Memory B cell (primary cell): Measurements from ENCODE around the gene ARMC6.

Experiments used
- ATAC-seq: fragments of 150-1000 bp; cut with Tn5 transposase; 2 replicates; pipeline ENCODE4 v1.10.0; 2021; ENCODE audit warnings: low read depth, mild to moderate bottlenecking, moderate library complexity
- DNase-seq, 2 donors: peaks; one replicate each; pipeline ENCODE4 v3.0.0; 2022; ENCODE audit warnings: low spot score in 2 of 2
- H3K27ac Mint-ChIP-seq: one replicate; pipeline ENCODE4 v1.8.0; 2022; ENCODE audit warnings: mild to moderate bottlenecking, moderate library complexity, mixed read lengths
- H3K27me3 Mint-ChIP-seq: one replicate; pipeline ENCODE4 v1.8.0; 2022; ENCODE audit warnings: mixed read lengths
- H3K36me3 Mint-ChIP-seq: one replicate; pipeline ENCODE4 v1.8.0; 2022; ENCODE audit warnings: mild to moderate bottlenecking, mixed read lengths
- H3K4me1 Mint-ChIP-seq: one replicate; pipeline ENCODE4 v1.8.0; 2022; ENCODE audit warnings: mixed read lengths
- H3K4me3 Mint-ChIP-seq: one replicate; pipeline ENCODE4 v1.8.0; 2022; ENCODE audit warnings: mild to moderate bottlenecking, moderate library complexity, mixed read lengths
- H3K9me3 Mint-ChIP-seq: one replicate; pipeline ENCODE4 v1.8.0; 2022; ENCODE audit warnings: mixed read lengths

Gene ARMC6

DNA sequence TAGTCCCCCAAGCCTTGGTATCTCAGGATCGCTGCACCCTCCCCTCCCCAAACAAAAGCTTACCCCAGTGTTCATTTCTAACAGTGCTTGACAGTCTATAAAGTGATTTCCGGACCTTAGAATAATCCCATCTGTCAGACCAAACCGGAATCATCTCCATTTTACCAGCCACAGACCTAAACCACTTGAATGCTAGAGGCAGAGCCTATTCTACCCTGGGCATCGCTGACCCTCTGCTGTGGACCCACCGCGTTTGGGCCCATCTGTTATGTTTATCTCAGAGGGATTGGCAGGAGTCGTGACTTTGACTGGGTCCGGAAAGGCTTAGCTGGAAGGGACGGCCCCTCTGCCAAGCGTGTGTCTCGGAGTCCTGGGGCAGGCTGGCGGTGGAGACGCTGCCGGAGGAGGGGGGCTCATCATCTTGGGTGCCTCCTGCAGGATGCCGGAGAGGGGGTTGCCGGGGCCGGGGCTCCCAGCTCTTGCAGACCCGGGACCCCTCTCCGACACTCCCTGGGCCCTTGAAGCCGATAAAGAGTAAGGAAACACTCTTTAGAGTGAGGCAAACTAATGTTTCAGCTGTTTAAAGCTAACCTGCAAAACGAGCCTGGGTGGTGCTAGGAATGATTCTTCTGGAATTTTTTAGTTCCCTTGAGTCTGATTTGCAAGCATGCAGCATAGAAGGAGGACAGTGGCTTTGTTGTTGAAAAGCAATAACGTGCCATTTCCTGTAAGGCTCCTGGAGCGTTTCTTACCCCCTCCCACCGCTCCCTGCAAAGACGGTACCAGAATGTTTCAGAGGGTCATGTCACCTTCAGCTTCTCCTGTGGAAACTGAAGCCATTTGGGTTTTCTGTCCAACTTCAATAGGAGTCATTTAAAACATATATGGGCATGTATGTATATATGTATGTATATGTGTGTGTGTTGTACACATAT is 31.7 kb downstream of the ARMC6 start:
- ATAC-seq: no peak
- peak in 1 of 2 donors; percentile 25 for DNase-seq
- Mint-ChIP-seq H3K9me3 (no peaks in the 10 kb centered on the region), H3K36me3 (no peaks in the 10 kb centered on the region), H3K27me3 (no peaks in the 10 kb centered on the region), H3K27ac (peak overlapping the region; percentile 85), H3K4me1 (peaks cover 31% of the 10 kb centered on the region), H3K4me3 (peak overlapping the region; percentile 98)

DNA sequence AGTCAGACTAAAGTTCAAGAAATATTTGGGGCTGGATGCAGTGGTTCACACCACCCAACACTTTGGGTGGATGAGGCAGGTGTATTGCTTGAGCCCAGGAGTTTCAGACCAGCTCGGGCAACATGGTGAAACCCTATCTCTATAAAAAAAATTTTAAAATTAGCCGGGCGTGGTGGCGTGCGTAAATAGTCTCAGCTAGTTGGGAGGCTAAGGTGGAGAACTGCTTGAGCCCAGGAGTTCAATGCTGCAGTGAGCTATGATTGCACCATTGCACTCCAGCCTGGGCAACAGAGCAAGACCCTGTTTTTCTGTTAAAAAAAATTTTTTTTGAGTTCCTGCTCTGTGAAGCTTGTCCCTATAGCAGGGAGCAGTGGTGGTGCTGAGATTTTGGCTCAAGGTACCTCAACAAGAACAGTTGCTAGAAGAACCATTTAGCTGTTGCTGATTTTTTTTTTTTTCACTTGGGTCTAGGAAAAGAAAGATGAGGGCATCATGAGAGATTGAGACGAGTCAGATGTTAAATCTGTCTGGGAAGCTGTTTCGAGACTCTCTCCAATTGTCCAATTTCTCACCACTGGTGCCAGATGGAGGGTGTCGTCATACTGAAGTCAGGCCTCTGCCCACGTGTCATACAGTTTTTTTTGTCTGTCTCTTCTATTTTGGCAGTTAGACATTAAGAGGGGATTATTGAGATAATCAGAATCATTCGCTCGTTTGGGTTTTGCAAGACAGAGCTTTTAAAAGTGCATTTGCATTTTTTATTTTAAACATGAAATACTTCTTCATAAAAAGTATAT is 34.1 kb downstream of the ARMC6 start:
- no peaks in the 10 kb centered on the region for H3K9me3 Mint-ChIP-seq
- peak overlapping the region; percentile 69 for H3K27ac Mint-ChIP-seq
- H3K36me3 Mint-ChIP-seq: peaks cover 3% of the 10 kb centered on the region
- DNase-seq (no peak), ATAC-seq (no peak)
- peak overlapping the region; percentile 69 for H3K4me3 Mint-ChIP-seq
- H3K4me1 Mint-ChIP-seq: peaks cover 35% of the 10 kb centered on the region
- H3K27me3 Mint-ChIP-seq: no peaks in the 10 kb centered on the region

DNA sequence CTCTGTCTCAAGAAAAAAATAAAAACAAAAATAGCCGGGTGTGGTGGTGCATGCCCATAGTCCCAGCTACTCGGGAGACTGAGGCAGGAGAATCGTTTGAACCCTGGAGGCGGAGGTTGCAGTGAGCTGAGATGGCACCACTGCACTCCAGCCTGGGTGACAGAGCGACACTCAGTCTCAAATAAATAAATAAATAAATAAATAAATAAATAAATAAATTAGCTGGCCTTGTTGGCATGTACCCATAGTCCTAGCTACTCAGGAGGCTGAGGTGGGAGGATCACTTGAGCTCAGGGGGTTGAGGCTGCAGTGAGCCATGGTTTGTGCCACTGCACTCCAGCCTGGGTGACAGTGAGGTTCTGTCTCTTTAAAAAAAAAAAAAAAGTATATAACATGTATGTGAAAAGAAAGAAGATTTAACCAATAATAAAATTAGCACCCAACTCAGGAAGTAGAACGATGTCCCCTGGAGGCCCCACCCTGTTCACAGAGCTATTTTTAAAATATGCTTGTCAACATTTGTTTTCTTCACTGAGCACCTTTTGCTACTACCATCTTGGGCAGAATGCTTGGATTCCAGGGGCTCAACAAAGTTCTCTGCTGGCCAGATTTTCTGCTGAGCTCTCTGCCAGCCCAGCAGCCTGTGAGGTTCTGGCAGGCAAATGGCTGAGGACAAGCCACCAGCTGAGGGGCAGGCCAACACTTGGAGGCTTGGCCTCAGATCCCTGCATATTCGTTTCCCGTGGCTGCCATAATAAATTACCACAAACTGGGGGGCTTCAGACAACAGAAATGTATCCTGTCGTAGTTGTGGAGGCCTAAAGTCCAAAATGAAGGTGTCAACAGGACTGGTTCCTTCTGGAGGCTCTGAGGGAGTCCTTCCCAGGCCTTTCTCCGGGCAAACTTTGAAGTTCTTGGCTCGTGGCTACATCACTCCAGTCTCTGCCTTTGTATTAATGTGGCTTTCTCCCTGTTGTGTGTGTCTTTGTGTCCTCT is 35.6 kb downstream of the ARMC6 start:
- Mint-ChIP-seq H3K9me3 (no peaks in the 10 kb centered on the region), H3K27ac (peak overlapping the region; percentile 45)
- ATAC-seq: peak; percentile 47

DNA sequence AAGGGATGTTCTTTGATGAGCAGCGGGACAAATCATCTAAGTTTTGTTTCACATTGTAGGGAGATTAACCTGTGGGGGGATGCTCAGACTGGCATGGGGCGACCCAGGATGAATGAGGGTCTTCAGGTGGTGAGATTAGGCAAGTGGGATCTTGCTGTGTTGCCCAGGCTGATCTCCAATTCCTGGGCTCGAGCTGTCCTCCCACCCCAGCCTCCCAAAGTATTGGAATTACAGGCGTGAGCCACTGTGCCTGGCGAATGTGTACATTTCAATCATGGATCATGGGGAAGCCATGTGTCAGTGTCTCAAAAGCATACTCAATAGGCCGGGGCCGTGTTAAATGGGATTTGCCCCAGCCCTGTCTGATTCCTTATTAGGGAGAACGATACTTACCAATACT is 38.5 kb downstream of the ARMC6 start:
- Mint-ChIP-seq H3K27me3 (no peaks in the 10 kb centered on the region), H3K27ac (no peak overlapping the region), H3K4me1 (peaks cover 39% of the 10 kb centered on the region), H3K36me3 (peaks cover 21% of the 10 kb centered on the region), H3K4me3 (no peak overlapping the region), H3K9me3 (no peaks in the 10 kb centered on the region)
- ATAC-seq: no peak
- no peak for DNase-seq

More for the DNA sequence above, 35.6 kb downstream of the ARMC6 start:
- Mint-ChIP-seq H3K4me3 (peak overlapping the region; percentile 67), H3K4me1 (peaks cover 39% of the 10 kb centered on the region), H3K27me3 (no peaks in the 10 kb centered on the region), H3K36me3 (peaks cover 8% of the 10 kb centered on the region)
- no peak for DNase-seq

DNA sequence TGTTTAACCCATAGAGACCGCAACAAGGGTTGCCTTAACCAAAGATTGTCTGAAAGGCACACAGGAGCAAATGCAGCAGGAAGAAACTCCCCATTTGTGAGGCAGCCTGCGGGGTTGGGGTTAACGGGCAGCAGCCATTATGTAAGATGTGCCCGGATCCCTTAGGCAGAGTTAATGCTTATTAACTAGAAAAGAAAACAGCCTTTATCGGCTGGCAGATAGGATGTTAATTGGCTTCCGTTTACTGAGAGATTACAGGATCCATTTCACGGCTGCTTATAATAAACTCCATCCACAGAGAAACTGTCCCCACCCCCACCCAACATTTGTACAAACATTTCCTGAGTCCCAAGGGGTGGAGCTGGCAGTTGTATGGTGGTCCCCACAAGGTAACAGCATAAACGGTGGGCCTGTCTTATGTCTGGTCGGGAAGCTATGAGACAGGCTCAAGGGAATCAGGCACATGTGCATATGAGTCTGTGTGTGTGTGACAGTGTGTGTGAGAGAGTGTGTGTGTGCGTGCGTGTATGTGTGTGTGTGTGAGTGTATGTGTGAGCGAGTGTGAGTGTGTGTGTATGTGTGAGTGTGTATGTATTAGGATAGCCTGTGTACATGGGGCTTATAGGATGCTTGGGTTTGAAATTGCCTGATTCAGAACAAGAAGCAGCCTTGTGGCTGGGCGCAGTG is 40.9 kb downstream of the ARMC6 start:
- Mint-ChIP-seq H3K4me1 (peaks cover 42% of the 10 kb centered on the region), H3K9me3 (no peaks in the 10 kb centered on the region)

DNA sequence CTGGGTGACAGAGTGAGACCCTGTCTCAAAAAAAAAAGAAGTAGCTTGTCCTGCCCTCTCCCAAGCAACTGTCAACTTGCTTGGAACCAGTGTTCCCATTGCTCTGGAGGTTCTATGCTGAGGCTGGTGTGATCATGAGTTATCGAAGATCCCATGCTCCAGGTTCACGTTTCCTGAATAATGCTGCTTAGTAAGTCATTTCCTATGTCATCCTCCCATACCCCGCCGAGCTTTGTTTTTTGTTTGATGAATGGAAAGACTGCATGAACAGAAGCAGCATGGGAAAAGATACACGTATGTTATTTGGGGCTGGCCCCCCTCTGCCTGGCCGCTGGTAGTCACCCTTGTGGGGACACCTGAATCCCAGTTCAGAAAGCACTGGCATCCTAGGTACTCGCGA is 41.7 kb downstream of the ARMC6 start:
- peaks cover 46% of the 10 kb centered on the region for H3K4me1 Mint-ChIP-seq
- H3K4me3 Mint-ChIP-seq: no peak overlapping the region
- no peak overlapping the region for H3K27ac Mint-ChIP-seq
- H3K9me3 Mint-ChIP-seq: no peaks in the 10 kb centered on the region
- ATAC-seq (no peak), DNase-seq (no peak)
- H3K27me3 Mint-ChIP-seq: no peaks in the 10 kb centered on the region
- H3K36me3 Mint-ChIP-seq: peaks cover 36% of the 10 kb centered on the region

More for the DNA sequence above, 40.9 kb downstream of the ARMC6 start:
- no peak for DNase-seq
- Mint-ChIP-seq H3K27me3 (no peaks in the 10 kb centered on the region), H3K36me3 (peaks cover 30% of the 10 kb centered on the region), H3K27ac (peak overlapping the region; percentile 25), H3K4me3 (no peak overlapping the region)
- no peak for ATAC-seq

DNA sequence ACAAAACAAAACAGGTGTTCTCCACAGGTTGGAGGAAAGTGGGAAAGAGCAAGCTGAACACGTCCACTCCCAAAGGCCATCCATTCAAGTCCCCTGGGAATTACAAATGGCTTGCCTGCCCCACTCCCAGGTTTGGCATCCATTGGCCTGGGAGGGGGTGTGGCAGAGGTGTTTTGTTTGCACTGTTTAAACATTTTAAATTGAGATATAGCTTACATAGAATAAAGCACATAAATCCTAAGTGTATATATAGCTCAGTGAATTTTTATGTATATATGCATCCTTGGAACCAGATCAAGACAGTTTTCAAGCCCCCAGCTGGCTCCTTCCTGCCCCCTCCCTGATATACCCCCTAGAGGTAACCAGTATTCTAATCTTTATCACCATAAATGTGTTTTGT is 43.1 kb downstream of the ARMC6 start:
- H3K27ac Mint-ChIP-seq: no peak overlapping the region
- DNase-seq (no peak), ATAC-seq (no peak)
- H3K27me3 Mint-ChIP-seq: no peaks in the 10 kb centered on the region
- H3K4me1 Mint-ChIP-seq: peaks cover 47% of the 10 kb centered on the region
- no peaks in the 10 kb centered on the region for H3K9me3 Mint-ChIP-seq
- no peak overlapping the region for H3K4me3 Mint-ChIP-seq
- H3K36me3 Mint-ChIP-seq: peaks cover 35% of the 10 kb centered on the region

DNA sequence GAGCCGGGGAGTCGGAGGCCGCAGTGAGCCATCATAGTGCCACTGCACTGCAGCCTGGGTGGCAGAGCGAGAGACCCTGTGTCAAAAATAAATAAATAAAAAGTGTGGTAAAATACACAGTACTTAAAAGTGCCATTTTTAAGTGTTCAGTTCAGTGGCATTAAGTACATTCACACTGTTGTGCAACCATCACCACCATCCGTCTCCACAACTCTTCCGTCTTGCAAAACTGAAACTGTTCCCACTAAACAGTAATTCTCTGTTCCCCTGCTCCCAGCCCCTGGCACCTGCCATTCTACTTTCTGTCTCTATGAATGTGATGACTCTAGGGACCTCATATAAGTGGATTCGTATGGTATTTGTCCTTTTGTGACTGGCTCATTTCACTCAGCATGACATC is 43.7 kb downstream of the ARMC6 start:
- H3K9me3 Mint-ChIP-seq: no peaks in the 10 kb centered on the region
- no peak overlapping the region for H3K27ac Mint-ChIP-seq
- peaks cover 40% of the 10 kb centered on the region for H3K36me3 Mint-ChIP-seq
- ATAC-seq (no peak), DNase-seq (no peak)
- H3K4me1 Mint-ChIP-seq: peaks cover 45% of the 10 kb centered on the region
- no peak overlapping the region for H3K4me3 Mint-ChIP-seq
- no peaks in the 10 kb centered on the region for H3K27me3 Mint-ChIP-seq

DNA sequence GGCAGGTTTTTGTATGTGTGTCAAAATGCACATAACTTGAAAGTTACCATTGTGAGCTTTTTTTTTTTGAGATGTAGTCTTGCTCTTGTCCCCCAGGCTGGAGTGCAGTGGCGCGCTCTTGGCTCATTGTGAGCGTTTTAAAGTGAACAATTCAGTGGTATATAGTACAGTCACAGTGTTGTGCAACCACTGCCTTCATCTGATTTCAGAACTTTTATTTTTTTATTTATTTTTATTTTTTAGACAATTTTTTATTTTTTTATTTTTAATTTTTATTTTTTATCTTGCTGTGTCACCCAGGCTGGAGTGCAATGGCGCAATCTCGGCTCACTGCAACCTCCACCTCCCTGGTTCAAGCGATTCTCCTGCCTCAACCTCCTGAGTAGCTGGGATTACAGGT is 45.4 kb downstream of the ARMC6 start:
- H3K4me1 Mint-ChIP-seq: peaks cover 42% of the 10 kb centered on the region
- H3K27ac Mint-ChIP-seq: no peak overlapping the region
- no peaks in the 10 kb centered on the region for H3K9me3 Mint-ChIP-seq
- no peak overlapping the region for H3K4me3 Mint-ChIP-seq
- peaks cover 36% of the 10 kb centered on the region for H3K36me3 Mint-ChIP-seq
- DNase-seq (no peak), ATAC-seq (no peak)
- no peaks in the 10 kb centered on the region for H3K27me3 Mint-ChIP-seq

DNA sequence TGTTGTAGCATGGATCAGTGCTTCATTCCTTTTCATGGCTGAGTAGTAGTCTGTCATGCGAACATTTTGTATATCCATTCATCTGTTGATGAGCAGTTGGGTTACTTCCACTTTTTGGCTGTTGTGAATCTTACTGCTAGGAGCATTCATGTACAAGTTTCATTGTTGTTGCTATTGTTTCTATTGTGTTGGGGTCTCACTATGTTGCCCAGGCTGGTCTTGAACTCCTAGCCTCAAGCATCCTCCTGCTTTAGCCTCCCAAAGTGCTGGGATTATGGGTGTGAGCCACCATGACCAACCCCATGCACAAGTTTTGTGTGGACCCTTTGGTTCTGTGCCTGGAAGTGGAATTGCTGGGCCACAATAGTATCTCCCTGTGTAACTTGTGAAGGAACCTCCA is 46.2 kb downstream of the ARMC6 start:
- ATAC-seq: no peak
- Mint-ChIP-seq H3K27ac (no peak overlapping the region), H3K4me1 (peaks cover 41% of the 10 kb centered on the region)

DNA sequence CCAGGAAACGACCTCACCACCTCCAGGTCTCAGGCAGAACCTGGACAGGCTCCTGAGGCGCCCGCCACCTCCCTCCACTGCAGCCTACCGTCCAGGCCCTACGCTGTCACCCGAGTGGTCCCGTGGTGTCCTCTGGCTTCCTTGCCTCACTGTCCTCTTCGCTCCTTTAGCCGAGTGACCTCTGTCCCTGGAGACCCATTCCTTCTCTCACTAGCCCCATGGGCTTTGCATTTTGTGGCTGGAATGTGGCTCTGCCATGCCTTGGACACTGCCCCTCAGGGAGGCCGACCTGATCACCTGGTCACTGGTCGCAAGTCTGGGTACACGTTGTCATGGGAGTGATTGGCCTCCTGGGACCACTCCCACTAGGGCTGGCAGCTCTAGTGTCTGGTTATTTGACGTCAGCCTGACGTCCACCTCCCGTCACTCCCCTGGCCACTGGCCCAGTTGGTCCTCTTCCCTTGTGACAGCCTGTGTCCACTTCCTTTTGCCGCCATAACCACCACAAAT is 48.3 kb downstream of the ARMC6 start:
- Mint-ChIP-seq H3K4me1 (peaks cover 39% of the 10 kb centered on the region), H3K9me3 (no peaks in the 10 kb centered on the region), H3K27ac (no peak overlapping the region), H3K27me3 (no peaks in the 10 kb centered on the region), H3K4me3 (no peak overlapping the region), H3K36me3 (peaks cover 29% of the 10 kb centered on the region)
- DNase-seq (no peak), ATAC-seq (no peak)

More for the DNA sequence above, 46.2 kb downstream of the ARMC6 start:
- DNase-seq: no peak
- H3K4me3 Mint-ChIP-seq: no peak overlapping the region
- no peaks in the 10 kb centered on the region for H3K9me3 Mint-ChIP-seq
- H3K27me3 Mint-ChIP-seq: no peaks in the 10 kb centered on the region
- peaks cover 37% of the 10 kb centered on the region for H3K36me3 Mint-ChIP-seq

DNA sequence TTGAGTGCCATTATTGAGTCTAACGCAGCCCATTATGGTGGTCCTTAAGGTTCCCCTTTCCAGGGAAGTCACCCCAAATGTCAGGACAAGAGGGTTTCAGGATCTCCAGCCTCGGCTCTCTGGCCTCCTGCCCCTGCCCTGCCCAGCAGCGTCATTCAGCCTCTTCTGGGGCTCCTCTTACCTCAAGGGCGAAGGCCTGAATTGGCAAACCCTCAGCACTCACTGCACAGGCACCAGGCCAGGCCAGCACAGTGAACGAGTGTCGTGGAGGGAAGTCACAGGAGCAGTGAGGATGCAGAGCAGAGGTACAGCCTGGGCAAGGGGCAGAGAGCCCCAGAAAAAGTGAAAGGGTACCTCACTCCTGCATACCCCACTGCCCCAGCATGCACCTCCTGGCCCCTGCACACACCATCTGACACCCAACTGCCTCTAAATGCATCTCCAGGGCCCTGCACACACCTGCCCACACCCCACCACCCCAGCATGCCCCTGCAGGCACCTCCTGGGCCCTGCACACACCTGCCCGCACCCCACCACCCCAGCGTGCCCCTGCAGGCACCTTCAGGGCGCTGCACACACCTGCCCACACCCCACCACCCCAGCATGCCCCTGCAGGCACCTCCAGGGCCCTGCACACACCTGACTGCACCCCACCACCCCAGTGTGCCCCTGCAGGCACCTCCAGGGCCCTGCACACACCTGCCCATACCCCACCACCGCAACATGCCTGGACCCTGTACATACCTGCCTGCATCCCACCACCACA is 50.2 kb downstream of the ARMC6 start:
- no peak for ATAC-seq
- H3K4me3 Mint-ChIP-seq: no peak overlapping the region
- H3K36me3 Mint-ChIP-seq: peaks cover 23% of the 10 kb centered on the region

More for the DNA sequence above, 50.2 kb downstream of the ARMC6 start:
- DNase-seq: no peak
- Mint-ChIP-seq H3K4me1 (peaks cover 32% of the 10 kb centered on the region), H3K27ac (no peak overlapping the region), H3K9me3 (no peaks in the 10 kb centered on the region), H3K27me3 (no peaks in the 10 kb centered on the region)
